PC-3 (cell line): ENCODE data around the gene ALG2. TPM values are rescaled to one million over a fixed set of nuclear protein-coding genes. Genes with fewer than 3 reads are reported as not detected.

Experiments
- ATAC-seq: fragments of 200-7000 bp; cut with Tn5 transposase; 2 replicates; pipeline ENCODE4 v1.9.1; 2020; ENCODE audit warnings: mild to moderate bottlenecking, moderate library complexity
- BruUV-seq: library from RNA; stranded (reverse); fragments of 400-500 nt; replicated peaks from 2 replicates; lab custom pipeline; 2021; lab: Mats Ljungman, UMichigan
- CTCF ChIA-PET: fragments of 300-600 bp; sonication (Branson Sonifier 250); formaldehyde crosslinking; loops from one replicate; lab custom pipeline; 2022; ENCODE audit warnings: antibody characterized with exemption; lab: Charles Lee
- POLR2A ChIA-PET: fragments of 300-600 bp; sonication (Branson Sonifier 250); formaldehyde crosslinking; loops from one replicate; lab custom pipeline; 2022; ENCODE audit warnings: antibody characterized with exemption; ENCODE audit not compliant: unreplicated experiment; lab: Charles Lee
- DNase-seq: peaks from one replicate; pipeline ENCODE4 v3.0.0-alpha.2; 2015
- H2AFZ ChIP-seq: fragments of 300-600 bp; sonication (generic); 2 replicates; pipeline ENCODE4 v1.6.0; 2016; ENCODE audit warnings: antibody characterized with exemption, low read length
- H3F3A ChIP-seq: fragments of 300-600 bp; sonication (generic); one replicate; pipeline ENCODE4 v1.6.0; 2017; ENCODE audit warnings: antibody characterized with exemption, low read length, control low read depth, mild to moderate bottlenecking; ENCODE audit not compliant: unreplicated experiment
- H3K27ac ChIP-seq: fragments of 300-600 bp; sonication (generic); 2 replicates; pipeline ENCODE4 v1.5.1; 2016; ENCODE audit warnings: mild to moderate bottlenecking, low read length
- H3K27me3 ChIP-seq: fragments of 300-600 bp; sonication (generic); 2 replicates; pipeline ENCODE4 v1.6.1; 2016; ENCODE audit warnings: low read length, mixed read lengths
- H3K36me3 ChIP-seq: fragments of 300-600 bp; sonication (generic); 2 replicates; pipeline ENCODE4 v1.6.1; 2016; ENCODE audit warnings: low read depth, mixed run types, low read length, mixed read lengths
- H3K4me1 ChIP-seq: fragments of 300-600 bp; sonication (generic); 2 replicates; pipeline ENCODE4 v1.5.1; 2016; ENCODE audit warnings: low read length; ENCODE audit not compliant: insufficient read depth
- H3K4me2 ChIP-seq: fragments of 300-600 bp; sonication (generic); 2 replicates; pipeline ENCODE4 v1.6.0; 2016; ENCODE audit warnings: low read length
- H3K4me3 ChIP-seq: fragments of 300-600 bp; sonication (generic); 2 replicates; pipeline ENCODE4 v1.5.1; 2016; ENCODE audit warnings: mild to moderate bottlenecking, low read length, mixed read lengths
- H3K79me2 ChIP-seq: fragments of 300-600 bp; sonication (generic); 2 replicates; pipeline ENCODE4 v1.6.1; 2017; ENCODE audit warnings: low read length, mixed read lengths
- H3K9ac ChIP-seq: fragments of 300-600 bp; sonication (generic); 2 replicates; pipeline ENCODE4 v1.6.0; 2016; ENCODE audit warnings: mild to moderate bottlenecking, low read length
- H3K9me2 ChIP-seq: fragments of 300-600 bp; sonication (generic); replicated peaks from 2 replicates; pipeline ENCODE4 v1.6.1; 2016; ENCODE audit warnings: mixed run types, low read length, mixed read lengths
- H3K9me3 ChIP-seq: fragments of 300-600 bp; sonication (generic); 2 replicates; pipeline ENCODE4 v1.6.1; 2016; ENCODE audit warnings: low read length, mixed read lengths
- H4K20me1 ChIP-seq: fragments of 300-600 bp; sonication (generic); 2 replicates; pipeline ENCODE4 v1.6.1; 2016; ENCODE audit warnings: low read length, mixed read lengths
- EZH2 ChIP-seq: fragments of 300-600 bp; sonication (generic); IDR thresholded peaks from one replicate; pipeline ENCODE4 v1.6.1; 2017; ENCODE audit warnings: antibody characterized with exemption, mild to moderate bottlenecking, low read length; ENCODE audit not compliant: unreplicated experiment
- EZH2phosphoT487 ChIP-seq: fragments of 300-600 bp; sonication (generic); IDR thresholded peaks from 2 replicates; pipeline ENCODE4 v1.6.1; 2018; ENCODE audit warnings: mild to moderate bottlenecking, antibody characterized with exemption, low read length, borderline replicate concordance
- intact Hi-C: fragments of 100-400 bp; cut with micrococcal nuclease; formaldehyde crosslinking; loops from 2 replicates; pipeline ENCODE4 v1.9.0; 2023
- total RNA-seq: library from RNA; depleted of rRNA; stranded (reverse); fragments of >200 nt; gene quantifications from 2 replicates; pipeline ENCODE4 v1.2.3, GENCODE V29; 2014
- TF ChIP-seq, protein P1 (sequence below): fragments of 300-600 bp; sonication (generic); conservative IDR thresholded peaks from 2 replicates; pipeline ENCODE4 v1.5.1; 2017; ENCODE audit warnings: antibody characterized with exemption, low read depth, mild to moderate bottlenecking, low read length

ALG2 gene
- total RNA-seq, 1 experiment from 2014 or later: 33.2 TPM

DNA sequence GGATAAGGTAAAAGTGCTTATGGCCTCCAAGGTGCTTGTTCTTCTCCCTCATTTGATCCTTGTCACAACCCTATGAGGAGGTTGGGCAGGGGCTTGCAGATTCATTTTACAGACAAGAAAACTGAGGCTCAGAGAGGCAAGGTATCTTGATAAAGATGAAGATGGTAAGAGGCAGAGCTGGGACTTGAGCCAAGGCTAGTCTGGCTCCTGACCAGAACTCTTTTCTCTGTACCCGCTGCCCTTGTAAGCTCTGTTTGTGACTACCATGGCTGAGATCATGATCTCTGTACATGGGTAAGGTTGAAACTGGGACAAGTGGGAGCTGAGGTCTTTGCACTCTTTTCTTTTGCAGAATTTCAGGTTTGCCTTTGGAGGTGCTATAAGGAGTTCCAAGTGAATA lies 33.9 kb upstream of the ALG2 start:
- no peak overlapping the region for H2AFZ ChIP-seq
- H3K79me2 ChIP-seq: no peaks in the 10 kb centered on the region
- intact Hi-C loops: no loop called here
- no peak overlapping the region for H3K4me3 ChIP-seq
- ATAC-seq: no peak
- no peak overlapping the region for H3K4me2 ChIP-seq
- no peaks in the 10 kb centered on the region for H3K9me3 ChIP-seq
- H3K4me1 ChIP-seq: no peaks in the 10 kb centered on the region
- DNase-seq: no peak
- ChIA-PET POLR2A (no interaction called here), CTCF (no interaction called here)
- no TSS peak for BruUV-seq
- H4K20me1 ChIP-seq: no peaks in the 10 kb centered on the region
- H3K27me3 ChIP-seq: no peaks in the 10 kb centered on the region
- TF ChIP-seq, protein P1, sequence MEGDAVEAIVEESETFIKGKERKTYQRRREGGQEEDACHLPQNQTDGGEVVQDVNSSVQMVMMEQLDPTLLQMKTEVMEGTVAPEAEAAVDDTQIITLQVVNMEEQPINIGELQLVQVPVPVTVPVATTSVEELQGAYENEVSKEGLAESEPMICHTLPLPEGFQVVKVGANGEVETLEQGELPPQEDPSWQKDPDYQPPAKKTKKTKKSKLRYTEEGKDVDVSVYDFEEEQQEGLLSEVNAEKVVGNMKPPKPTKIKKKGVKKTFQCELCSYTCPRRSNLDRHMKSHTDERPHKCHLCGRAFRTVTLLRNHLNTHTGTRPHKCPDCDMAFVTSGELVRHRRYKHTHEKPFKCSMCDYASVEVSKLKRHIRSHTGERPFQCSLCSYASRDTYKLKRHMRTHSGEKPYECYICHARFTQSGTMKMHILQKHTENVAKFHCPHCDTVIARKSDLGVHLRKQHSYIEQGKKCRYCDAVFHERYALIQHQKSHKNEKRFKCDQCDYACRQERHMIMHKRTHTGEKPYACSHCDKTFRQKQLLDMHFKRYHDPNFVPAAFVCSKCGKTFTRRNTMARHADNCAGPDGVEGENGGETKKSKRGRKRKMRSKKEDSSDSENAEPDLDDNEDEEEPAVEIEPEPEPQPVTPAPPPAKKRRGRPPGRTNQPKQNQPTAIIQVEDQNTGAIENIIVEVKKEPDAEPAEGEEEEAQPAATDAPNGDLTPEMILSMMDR: no peak
- TF ChIP-seq EZH2 (no peak), EZH2phosphoT487 (no peak)
- H3K9ac ChIP-seq: no peak overlapping the region
- H3K36me3 ChIP-seq: no peaks in the 10 kb centered on the region
- no peaks in the 10 kb centered on the region for H3F3A ChIP-seq
- H3K9me2 ChIP-seq: no peaks in the 10 kb centered on the region
- no peak overlapping the region for H3K27ac ChIP-seq

DNA sequence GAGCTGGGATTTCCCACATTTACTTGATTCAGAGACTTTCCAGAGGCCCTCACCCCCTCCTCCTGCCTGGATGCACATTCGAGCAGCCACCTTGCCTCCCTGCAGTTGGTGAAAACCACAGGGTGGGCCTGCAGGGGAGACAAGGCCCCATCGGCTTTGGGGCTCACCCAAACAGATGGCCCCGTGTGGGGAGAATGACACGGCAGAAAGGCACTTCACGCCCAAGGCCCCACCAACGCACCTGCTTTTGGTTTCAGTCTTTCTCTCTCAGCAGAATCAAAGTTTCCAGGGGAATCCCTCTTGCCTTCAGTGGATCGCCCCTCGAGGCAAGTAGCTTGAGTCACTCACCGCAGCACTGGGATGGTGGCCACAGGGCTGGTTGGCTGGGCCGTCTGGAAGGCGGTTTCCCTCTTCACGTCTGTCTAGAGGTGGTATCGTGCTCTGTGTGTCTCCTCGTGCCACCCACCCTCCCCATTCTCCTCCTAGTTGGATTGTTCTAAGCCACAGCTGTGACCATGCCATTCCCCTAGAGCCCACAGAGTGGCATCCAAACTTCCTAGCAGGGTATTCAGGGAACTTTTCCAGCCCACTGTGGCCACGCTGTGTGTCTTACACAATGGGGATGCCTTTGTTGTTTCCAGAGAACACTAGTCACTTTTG lies 32.2 kb upstream of the ALG2 start:
- Histone ChIP-seq H4K20me1 (no peaks in the 10 kb centered on the region), H3K36me3 (no peaks in the 10 kb centered on the region), H3K9me3 (no peaks in the 10 kb centered on the region), H3K79me2 (no peaks in the 10 kb centered on the region), H3K4me3 (no peak overlapping the region), H2AFZ (no peak overlapping the region), H3K27ac (no peak overlapping the region), H3K4me2 (no peak overlapping the region), H3K9ac (no peak overlapping the region), H3K4me1 (no peaks in the 10 kb centered on the region), H3F3A (no peaks in the 10 kb centered on the region), H3K27me3 (no peaks in the 10 kb centered on the region), H3K9me2 (no peaks in the 10 kb centered on the region)
- no TSS peak for BruUV-seq
- no peak for TF ChIP-seq EZH2
- TF ChIP-seq, protein P1: no peak
- TF ChIP-seq EZH2phosphoT487: no peak
- ChIA-PET CTCF (no interaction called here), POLR2A (no interaction called here)
- no peak for DNase-seq
- intact Hi-C loops: no loop called here
- ATAC-seq: no peak

DNA sequence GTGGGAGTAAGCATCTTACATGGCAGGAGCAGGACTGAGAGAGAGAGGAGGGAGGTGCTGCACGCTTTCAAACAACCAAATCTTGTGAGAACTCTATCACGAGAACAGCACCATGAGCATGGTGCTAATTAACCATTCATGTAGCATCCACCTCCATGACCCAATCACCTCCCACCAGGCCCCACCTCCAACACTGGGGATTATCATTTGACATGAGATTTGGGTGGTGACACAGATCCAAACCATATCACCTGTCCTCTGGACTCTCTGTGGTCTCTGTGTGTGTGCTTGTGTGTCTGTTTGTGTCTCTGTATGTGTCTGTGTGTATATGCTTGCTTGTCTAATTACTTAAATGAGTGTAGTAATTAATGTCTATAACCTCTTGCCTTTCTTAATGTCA lies 31.4 kb upstream of the ALG2 start:
- H3K9ac ChIP-seq: no peak overlapping the region
- H3K4me2 ChIP-seq: no peak overlapping the region
- no peaks in the 10 kb centered on the region for H3K27me3 ChIP-seq
- H3K4me1 ChIP-seq: no peaks in the 10 kb centered on the region
- H4K20me1 ChIP-seq: no peaks in the 10 kb centered on the region
- no peaks in the 10 kb centered on the region for H3K9me3 ChIP-seq
- H3K4me3 ChIP-seq: no peak overlapping the region
- H3K79me2 ChIP-seq: no peaks in the 10 kb centered on the region
- ATAC-seq (no peak), DNase-seq (no peak)
- no peak overlapping the region for H3K27ac ChIP-seq
- H2AFZ ChIP-seq: no peak overlapping the region
- ChIA-PET CTCF (no interaction called here), POLR2A (no interaction called here)
- H3K36me3 ChIP-seq: no peaks in the 10 kb centered on the region
- H3F3A ChIP-seq: no peaks in the 10 kb centered on the region
- intact Hi-C loops: no loop called here
- H3K9me2 ChIP-seq: no peaks in the 10 kb centered on the region
- BruUV-seq: no TSS peak
- TF ChIP-seq EZH2: no peak
- no peak for TF ChIP-seq EZH2phosphoT487
- TF ChIP-seq, protein P1: no peak
